H1 (cell line): ENCODE results near the gene ACSF2. TPM values are rescaled to one million over a fixed set of nuclear protein-coding genes. Genes with fewer than 3 reads are reported as not detected.

Experiments used
- ATF3 ChIP-seq: IDR thresholded peaks from 2 replicates; pipeline ENCODE4 v1.6.1; 2011; ENCODE audit warnings: low read depth, mild to moderate bottlenecking, low read length; ENCODE audit not compliant: insufficient read depth
- CBX8 ChIP-seq: fragments of 300-800, 300-1000 bp; sonication (generic); IDR thresholded peaks from 2 replicates; pipeline ENCODE4 v1.7.1; 2016; ENCODE audit warnings: low read depth, low read length, borderline replicate concordance
- CHD1 ChIP-seq: IDR thresholded peaks from 2 replicates; pipeline ENCODE4 v1.6.1; 2012; ENCODE audit warnings: low read depth, low read length, improper control_type of control experiment
- GABPA ChIP-seq: IDR thresholded peaks from 2 replicates; pipeline ENCODE4 v1.6.1; 2011; ENCODE audit warnings: mild to moderate bottlenecking, low read length, moderate library complexity, borderline replicate concordance; ENCODE audit not compliant: insufficient read depth
- JUND ChIP-seq: IDR thresholded peaks from 2 replicates; pipeline ENCODE4 v1.6.1; 2011; ENCODE audit warnings: mild to moderate bottlenecking, improper control_type of control experiment, low read length
- POLR2A ChIP-seq, 2 experiments: IDR thresholded peaks; 1 replicate in 1 of 2; 2 replicates in 1 of 2; pipeline ENCODE4 v1.6.1; 2011; ENCODE audit warnings: low read depth in 2 of 2, low read length in 2 of 2, mild to moderate bottlenecking in 2 of 2; ENCODE audit errors: control extremely low read depth in 1 of 2
- SIN3A ChIP-seq, 2 experiments: IDR thresholded peaks in 1 of 2; conservative IDR thresholded peaks in 1 of 2; 2 replicates each; pipeline ENCODE4 v1.6.1; 2011 to 2012; ENCODE audit warnings: low read length in 2 of 2, improper control_type of control experiment in 1 of 2, low read depth in 1 of 2, mild to moderate bottlenecking in 1 of 2
- TAF1 ChIP-seq: IDR thresholded peaks from 2 replicates; pipeline ENCODE4 v1.6.1; 2011; ENCODE audit warnings: mild to moderate bottlenecking, low read depth, low read length
- polyA plus RNA-seq, 7 experiments: library from polyadenylated mRNA; depleted of rRNA in 3 of 7; stranded (reverse) in 5 of 7; unstranded in 2 of 7; fragments of >200 nt in 5 of 7; fragments of 200-250 nt in 2 of 7; gene quantifications; 1 replicate in 5 of 7; 2 replicates in 1 of 7; 4 replicates in 1 of 7; pipeline versions ENCODE4 v1.2.1 to v1.2.3, GENCODE V29; 2011 to 2013; ENCODE audit warnings: missing spikeins in 2 of 7, mixed read lengths in 2 of 7
- total RNA-seq: library from RNA; stranded (reverse); fragmentation: NEBNext Ultra II Directional; extraction: Animal tissue kit (Norgen Biotek cat#: 25700); gene quantifications from 2 replicates; pipeline ENCODE4 v1.2.1, GENCODE V29; 2021

Gene ACSF2
- total and polyA plus RNA-seq, 2 of the 8 experiments (the other 6 are each of a cell fraction or from before 2014, with no cell fraction given) = 14.5 to 16.3 TPM

GRCh38 chr17:50511058-50511457, 85.0 kb downstream of the ACSF2 start (continued):
- TF ChIP-seq CBX8 (no peak), SIN3A (conservative IDR thresholded peaks at IDR 0.05 in 1 of 2, IDR thresholded peaks at IDR 0.05 in 1 of 2; ENCODE audit: low read depth in 1 of 2, low read length in 2 of 2) (no peak), GABPA (no peak), CHD1 (no peak), POLR2A (IDR thresholded peaks at IDR 0.05; ENCODE audit: control extremely low read depth in 1 of 2, low read depth in 2 of 2, low read length in 2 of 2) (no peak), TAF1 (no peak), ATF3 (no peak), JUND (no peak)
- TF ChIP-seq, all 59 proteins: peak for 0
